Head of caudate nucleus (tissue), 42 donors: ENCODE results near the gene ATP8B3.

Source experiments
- DNase-seq, 42 donors: peaks; one replicate each; pipeline versions ENCODE4 v3.0.0 to v3.0.0-alpha.2; 2020 to 2021; ENCODE audit warnings: mixed read lengths in 7 of 42
- intact Hi-C: fragments of 100-400 bp; cut with DNase I; formaldehyde crosslinking; loops from one replicate; pipeline ENCODE4 v1.15.0; 2022

Gene ATP8B3

DNA sequence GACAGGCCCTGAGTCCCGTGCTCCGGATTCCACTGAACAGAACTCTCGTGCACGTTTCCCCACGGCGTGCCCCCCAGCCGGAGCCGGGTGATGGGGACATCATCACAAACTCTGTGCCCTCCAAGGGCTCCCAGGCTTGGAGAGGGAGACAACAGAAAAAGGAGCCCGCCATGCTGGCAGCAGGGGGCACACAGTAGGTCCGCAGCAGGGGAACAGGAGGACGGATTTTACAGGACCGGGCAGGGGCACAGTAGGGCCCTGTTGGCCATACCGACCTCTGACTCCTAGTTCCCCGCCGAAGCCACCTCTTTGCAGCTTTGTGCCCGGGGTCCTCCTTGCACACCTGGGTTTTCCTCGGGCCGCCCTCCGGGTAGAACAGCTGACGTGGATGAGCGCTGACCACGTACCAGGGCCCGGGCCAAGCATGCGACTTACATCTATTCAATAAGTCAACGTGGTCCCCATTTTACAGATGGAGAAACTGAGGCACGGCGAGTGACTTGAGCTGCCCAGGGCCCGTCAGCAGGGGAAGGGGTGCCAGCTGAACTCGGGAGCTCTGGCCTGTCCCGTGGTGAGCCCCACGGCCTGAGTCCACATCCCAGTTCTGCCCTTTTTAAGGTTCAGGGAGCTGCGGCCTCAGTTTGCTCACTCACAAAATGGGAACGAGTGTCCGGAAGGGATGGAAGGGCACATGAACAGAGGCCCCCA is 68.9 kb downstream of the ATP8B3 start:
- intact Hi-C loops, result no loop called here
- no peak for DNase-seq

DNA sequence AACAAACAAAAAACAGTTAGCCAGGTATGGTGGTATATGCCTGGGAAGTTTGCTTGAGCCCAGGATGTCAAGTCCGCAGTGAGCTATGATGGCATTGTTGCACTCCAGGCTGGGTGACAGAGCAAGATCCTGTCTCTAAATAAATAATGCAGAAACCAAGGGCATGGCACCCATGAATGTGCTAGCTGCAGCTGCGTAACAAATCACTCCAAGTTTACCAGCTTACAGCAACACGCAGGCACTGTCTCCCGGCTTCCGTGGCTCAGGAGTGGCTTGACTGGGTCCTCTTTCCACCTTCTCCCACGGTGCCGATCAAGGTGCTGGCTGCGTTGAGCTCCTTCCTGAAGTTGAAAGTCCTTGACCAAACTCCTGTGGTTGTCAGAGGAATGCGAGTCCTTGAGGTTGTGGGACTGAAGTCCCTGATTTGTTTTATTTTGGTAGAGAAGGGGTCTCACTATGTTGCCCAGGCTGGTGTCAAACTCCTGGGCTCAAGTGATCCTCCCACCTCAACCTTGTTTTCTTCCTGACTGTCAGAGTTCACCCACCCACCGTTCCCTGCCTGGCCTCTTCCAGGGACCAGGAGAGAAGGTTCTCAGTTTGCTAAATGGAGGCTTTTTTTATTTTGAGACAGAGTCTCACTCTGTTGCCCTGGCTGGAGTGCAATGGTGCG is 72.0 kb downstream of the ATP8B3 start:
- intact Hi-C loops, result no loop called here
- DNase-seq, result no peak

DNA sequence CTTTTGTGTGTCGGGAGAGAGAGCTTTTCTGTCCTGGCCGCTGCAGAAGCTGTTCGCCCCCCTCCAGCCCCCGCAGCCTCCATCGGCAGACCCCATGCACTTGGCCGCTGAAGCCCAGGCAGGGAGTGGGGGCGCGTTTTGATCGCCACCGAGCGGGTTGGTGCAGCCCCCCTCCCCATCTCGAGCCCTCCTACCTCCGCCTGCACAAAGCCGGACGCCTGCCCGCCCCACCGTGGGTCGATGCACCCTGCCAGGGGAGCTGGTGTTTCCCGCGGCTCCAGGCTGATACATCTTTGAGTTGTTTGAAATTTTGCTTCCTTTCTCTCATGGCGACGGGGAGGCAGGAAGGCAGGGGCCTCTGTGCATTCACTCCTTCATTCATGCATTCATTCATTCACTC is 75.1 kb downstream of the ATP8B3 start:
- DNase-seq, result no peak
- intact Hi-C loops, result no loop called here

GRCh38 chr19:1736280-1736679 is 75.8 kb downstream of the ATP8B3 start:
- intact Hi-C loops, result no loop called here
- no peak for DNase-seq

DNA sequence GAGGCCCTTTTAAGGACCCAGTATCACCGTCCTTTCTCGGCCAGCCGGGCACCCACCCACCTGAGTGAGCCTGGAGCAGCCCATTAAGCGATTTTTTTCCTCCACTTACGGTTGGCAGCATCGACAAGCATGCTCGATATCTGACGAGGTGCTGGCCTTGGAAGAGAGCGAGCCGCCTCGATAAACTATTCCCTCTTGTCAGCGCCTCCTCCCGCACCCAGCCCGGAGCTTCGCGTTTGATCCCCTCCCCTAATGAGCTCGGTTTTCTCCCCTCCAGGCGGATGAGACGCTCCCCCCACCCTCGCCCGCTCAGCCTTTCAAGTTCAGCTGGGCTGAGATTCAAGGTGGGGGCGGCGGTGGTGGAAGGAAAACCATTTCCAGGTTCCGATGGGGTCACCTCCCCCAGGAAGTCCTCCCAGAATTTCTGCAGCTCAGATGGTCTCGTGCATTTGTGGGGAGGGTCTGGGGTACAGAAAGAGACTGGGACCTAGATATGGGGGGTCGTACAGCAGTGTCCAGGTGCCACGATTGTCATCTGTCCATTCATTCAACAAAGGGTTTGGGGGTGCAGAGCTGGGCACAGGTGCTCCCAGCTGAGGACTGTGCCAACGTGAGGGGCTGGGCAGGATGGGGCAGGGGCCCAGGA is 77.6 kb downstream of the ATP8B3 start:
- DNase-seq, result no peak
- intact Hi-C loops, result no loop called here
